ENCODE results near the gene SLC9A9.
A peak's percentile ranks its signal among the peaks of the same experiment; 100 is the strongest.

Gene SLC9A9

DNA sequence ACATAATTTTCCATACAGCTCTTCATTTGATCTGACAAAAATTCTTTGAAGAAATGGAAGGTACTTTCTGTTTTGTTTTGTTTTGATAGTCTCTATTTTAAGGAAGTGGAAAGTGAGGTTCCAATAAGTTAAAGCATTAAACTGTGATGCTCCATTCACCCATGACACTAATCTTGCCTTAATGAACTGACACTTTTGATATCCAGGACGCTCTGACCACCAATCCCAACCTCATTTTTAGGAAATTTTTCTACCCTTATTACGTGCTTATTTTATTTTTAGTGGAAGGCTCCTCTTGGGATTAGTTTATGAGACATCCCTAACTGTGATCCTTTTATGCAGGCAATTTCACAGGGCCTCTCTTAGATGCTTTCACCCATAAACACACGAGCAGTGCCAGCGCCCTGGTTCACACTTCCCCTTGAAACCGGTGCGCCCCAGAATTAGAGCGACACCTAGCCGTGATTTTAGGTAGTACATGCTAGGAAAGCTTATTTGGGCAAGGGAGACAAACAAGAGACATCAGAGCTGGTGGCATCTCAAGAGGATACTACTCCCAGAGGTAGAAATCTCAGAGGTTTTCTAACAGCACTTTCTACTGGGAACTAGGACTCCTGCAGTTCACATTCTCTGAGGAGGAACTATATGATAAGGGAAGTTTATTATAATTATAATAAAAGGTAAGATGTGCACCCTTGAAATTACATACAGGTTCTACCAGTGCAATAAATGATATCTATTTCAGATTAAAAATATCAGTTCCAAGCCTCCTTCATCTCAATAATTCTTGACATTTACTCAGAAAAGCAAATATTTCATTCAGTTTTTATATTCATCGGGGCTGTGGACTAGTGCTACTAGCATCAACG is 173.9 kb downstream of the SLC9A9 start:
- Histone ChIP-seq H3K27ac (no peak overlapping the region), H3K36me3 (no peaks in the 10 kb centered on the region), H3K4me3 (ENCODE audit: low read depth, low read length) (no peak overlapping the region), H3K27me3 (ENCODE audit: insufficient read depth, low read depth, severe bottlenecking) (no peaks in the 10 kb centered on the region), H3K9me3 (ENCODE audit: severe bottlenecking) (no peaks in the 10 kb centered on the region)
- TF ChIP-seq CTCF (IDR thresholded peaks at IDR 0.05; ENCODE audit: low read depth, low read length): peak; percentile 74
- peak; percentile 73 for DNase-seq

DNA sequence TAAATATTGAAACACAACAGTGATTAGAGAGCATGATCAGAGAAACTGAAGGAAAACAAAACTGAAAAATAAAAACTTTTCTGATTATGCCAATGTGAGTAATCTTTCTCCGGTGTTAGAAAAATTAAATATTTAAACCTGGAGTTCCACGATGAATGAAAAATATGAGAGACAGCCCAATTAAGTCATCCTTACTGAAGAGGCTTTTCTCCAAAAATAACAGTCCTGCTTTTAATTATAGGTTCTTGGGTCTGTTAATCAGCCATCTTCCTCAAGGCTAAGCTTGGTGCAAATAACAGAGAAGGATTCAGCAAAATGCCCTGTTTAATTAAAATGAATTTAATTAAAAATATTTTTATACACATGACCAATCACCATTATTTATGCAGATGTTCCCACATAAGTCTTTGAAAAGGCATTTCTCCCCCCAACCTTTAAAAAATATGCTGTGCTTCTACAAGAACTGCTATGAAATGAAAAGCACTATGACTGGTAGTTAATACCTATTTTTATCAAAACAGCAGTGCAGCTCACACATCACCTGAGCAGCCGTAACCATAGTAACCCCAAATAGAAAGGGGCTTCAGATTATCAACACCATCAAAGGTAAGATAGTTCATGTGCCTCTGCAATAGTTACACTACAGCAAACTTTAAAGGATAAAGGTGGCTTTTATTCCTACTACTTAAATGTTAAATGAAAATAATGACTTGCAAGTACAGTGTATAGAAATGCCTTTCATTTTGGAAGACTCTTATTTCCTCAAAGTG is 175.7 kb downstream of the SLC9A9 start:
- Histone ChIP-seq H3K27ac (no peak overlapping the region), H3K9me3 (ENCODE audit: severe bottlenecking) (no peaks in the 10 kb centered on the region), H3K36me3 (no peaks in the 10 kb centered on the region), H3K27me3 (ENCODE audit: insufficient read depth, low read depth, severe bottlenecking) (no peaks in the 10 kb centered on the region), H3K4me3 (ENCODE audit: low read depth, low read length) (no peak overlapping the region)
- no peak for TF ChIP-seq CTCF (IDR thresholded peaks at IDR 0.05; ENCODE audit: low read depth, low read length)
- no peak for DNase-seq

GRCh38 chr3:143671626-143672025 is 176.6 kb downstream of the SLC9A9 start:
- DNase-seq: no peak
- H3K9me3 ChIP-seq (ENCODE audit: severe bottlenecking): no peaks in the 10 kb centered on the region
- H3K4me3 ChIP-seq (ENCODE audit: low read depth, low read length): no peak overlapping the region
- H3K27ac ChIP-seq: no peak overlapping the region
- TF ChIP-seq CTCF (IDR thresholded peaks at IDR 0.05; ENCODE audit: low read depth, low read length): no peak
- H3K27me3 ChIP-seq (ENCODE audit: insufficient read depth, low read depth, severe bottlenecking): no peaks in the 10 kb centered on the region
- no peaks in the 10 kb centered on the region for H3K36me3 ChIP-seq

GRCh38 chr3:143668924-143669790 is 179.1 kb downstream of the SLC9A9 start:
- H3K27ac ChIP-seq: no peak overlapping the region
- no peak overlapping the region for H3K4me3 ChIP-seq (ENCODE audit: low read depth, low read length)
- no peaks in the 10 kb centered on the region for H3K9me3 ChIP-seq (ENCODE audit: severe bottlenecking)
- no peak for DNase-seq
- no peak for TF ChIP-seq CTCF (IDR thresholded peaks at IDR 0.05; ENCODE audit: low read depth, low read length)
- no peaks in the 10 kb centered on the region for H3K36me3 ChIP-seq
- no peaks in the 10 kb centered on the region for H3K27me3 ChIP-seq (ENCODE audit: insufficient read depth, low read depth, severe bottlenecking)

GRCh38 chr3:143668385-143668784 is 179.9 kb downstream of the SLC9A9 start:
- Histone ChIP-seq H3K27ac (no peak overlapping the region), H3K36me3 (no peaks in the 10 kb centered on the region), H3K9me3 (ENCODE audit: severe bottlenecking) (no peaks in the 10 kb centered on the region), H3K4me3 (ENCODE audit: low read depth, low read length) (no peak overlapping the region), H3K27me3 (ENCODE audit: insufficient read depth, low read depth, severe bottlenecking) (no peaks in the 10 kb centered on the region)
- TF ChIP-seq CTCF (IDR thresholded peaks at IDR 0.05; ENCODE audit: low read depth, low read length): no peak
- DNase-seq: no peak
